ENCODE measurements around the gene M1AP.

M1AP gene

DNA sequence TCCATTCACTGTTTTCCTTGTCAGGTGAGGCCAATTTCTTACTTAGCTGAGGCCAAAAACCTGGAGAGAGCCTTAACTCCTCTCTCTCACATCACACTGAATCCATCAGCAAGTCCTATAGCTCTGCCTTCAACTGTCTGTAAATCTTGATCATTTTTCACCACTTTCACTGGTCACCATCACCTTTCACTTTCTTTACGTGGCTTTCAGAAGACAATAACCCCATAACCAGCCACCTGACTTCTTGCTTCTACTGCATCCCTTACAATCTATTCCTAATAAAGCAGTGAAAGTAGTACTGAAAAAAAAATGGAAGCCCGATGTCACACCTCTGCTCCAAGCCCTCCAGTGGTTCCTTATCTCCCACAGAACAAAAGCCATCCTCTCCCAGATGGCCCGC is 102.1 kb downstream of the M1AP start:
- Histone ChIP-seq H3K9me2 (replicated peaks; ENCODE audit: control insufficient read depth, low read length) (no peaks in the 10 kb centered on the region), H3K9me3 (ENCODE audit: control insufficient read depth, insufficient read depth, low read length) (no peaks in the 10 kb centered on the region), H3K4me3 (ENCODE audit: low read length) (no peak overlapping the region), H3K36me3 (ENCODE audit: control insufficient read depth, low read length) (no peaks in the 10 kb centered on the region), H3K4me1 (ENCODE audit: control insufficient read depth, low read length) (peaks cover 4% of the 10 kb centered on the region; the same call in 1 of the 2 replicates), H3K4me2 (ENCODE audit: low read length) (no peak overlapping the region), H4K20me1 (ENCODE audit: control insufficient read depth, insufficient read depth, low read depth, low read length) (no peaks in the 10 kb centered on the region), H3K79me2 (ENCODE audit: control insufficient read depth, low read length) (no peaks in the 10 kb centered on the region), H3K27ac (ENCODE audit: low read depth, low read length) (no peak overlapping the region), H3F3A (ENCODE audit: control insufficient read depth, insufficient read depth) (no peaks in the 10 kb centered on the region), H3K27me3 (ENCODE audit: control insufficient read depth, low read length) (peaks cover 39% of the 10 kb centered on the region)
- TF ChIP-seq, protein P1, sequence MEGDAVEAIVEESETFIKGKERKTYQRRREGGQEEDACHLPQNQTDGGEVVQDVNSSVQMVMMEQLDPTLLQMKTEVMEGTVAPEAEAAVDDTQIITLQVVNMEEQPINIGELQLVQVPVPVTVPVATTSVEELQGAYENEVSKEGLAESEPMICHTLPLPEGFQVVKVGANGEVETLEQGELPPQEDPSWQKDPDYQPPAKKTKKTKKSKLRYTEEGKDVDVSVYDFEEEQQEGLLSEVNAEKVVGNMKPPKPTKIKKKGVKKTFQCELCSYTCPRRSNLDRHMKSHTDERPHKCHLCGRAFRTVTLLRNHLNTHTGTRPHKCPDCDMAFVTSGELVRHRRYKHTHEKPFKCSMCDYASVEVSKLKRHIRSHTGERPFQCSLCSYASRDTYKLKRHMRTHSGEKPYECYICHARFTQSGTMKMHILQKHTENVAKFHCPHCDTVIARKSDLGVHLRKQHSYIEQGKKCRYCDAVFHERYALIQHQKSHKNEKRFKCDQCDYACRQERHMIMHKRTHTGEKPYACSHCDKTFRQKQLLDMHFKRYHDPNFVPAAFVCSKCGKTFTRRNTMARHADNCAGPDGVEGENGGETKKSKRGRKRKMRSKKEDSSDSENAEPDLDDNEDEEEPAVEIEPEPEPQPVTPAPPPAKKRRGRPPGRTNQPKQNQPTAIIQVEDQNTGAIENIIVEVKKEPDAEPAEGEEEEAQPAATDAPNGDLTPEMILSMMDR (IDR thresholded peaks at IDR 0.05; ENCODE audit: low read depth, low read length, poor library complexity, severe bottlenecking): no peak
- TF ChIP-seq EZH2phosphoT487 (IDR thresholded peaks at IDR 0.05; ENCODE audit: borderline replicate concordance, low read length): no peak

DNA sequence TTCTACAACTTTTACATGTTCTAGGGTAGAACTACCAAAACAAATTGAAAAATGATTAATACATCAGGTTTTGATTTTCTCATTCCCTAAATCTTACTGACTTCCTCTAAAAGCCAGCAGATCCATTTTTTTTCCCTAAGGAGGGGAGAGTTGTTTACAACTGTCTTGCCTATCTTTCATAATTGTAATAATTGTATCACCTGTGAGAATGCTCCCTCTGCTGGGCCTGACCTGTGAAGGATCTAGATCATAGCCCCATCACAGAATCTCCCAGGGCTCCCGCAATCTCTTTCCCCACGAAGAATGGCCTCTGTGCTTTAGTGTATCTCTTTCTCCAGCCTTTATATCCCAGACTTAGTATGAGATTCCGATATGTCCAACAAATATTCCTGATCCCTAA is 103.5 kb downstream of the M1AP start:
- Histone ChIP-seq H3K9me2 (replicated peaks; ENCODE audit: control insufficient read depth, low read length) (no peaks in the 10 kb centered on the region), H3K9me3 (ENCODE audit: control insufficient read depth, insufficient read depth, low read length) (no peaks in the 10 kb centered on the region), H3K27ac (ENCODE audit: low read depth, low read length) (no peak overlapping the region), H3K4me1 (ENCODE audit: control insufficient read depth, low read length) (peaks cover 4% of the 10 kb centered on the region; the same call in 1 of the 2 replicates), H3K27me3 (ENCODE audit: control insufficient read depth, low read length) (peaks cover 31% of the 10 kb centered on the region), H3K4me2 (ENCODE audit: low read length) (no peak overlapping the region), H3F3A (ENCODE audit: control insufficient read depth, insufficient read depth) (no peaks in the 10 kb centered on the region), H3K36me3 (ENCODE audit: control insufficient read depth, low read length) (no peaks in the 10 kb centered on the region), H4K20me1 (ENCODE audit: control insufficient read depth, insufficient read depth, low read depth, low read length) (no peaks in the 10 kb centered on the region), H3K79me2 (ENCODE audit: control insufficient read depth, low read length) (no peaks in the 10 kb centered on the region), H3K4me3 (ENCODE audit: low read length) (no peak overlapping the region)
- TF ChIP-seq, protein P1 (IDR thresholded peaks at IDR 0.05; ENCODE audit: low read depth, low read length, poor library complexity, severe bottlenecking): peak; percentile 46
- no peak for TF ChIP-seq EZH2phosphoT487 (IDR thresholded peaks at IDR 0.05; ENCODE audit: borderline replicate concordance, low read length)

- H3K27ac ChIP-seq (ENCODE audit: low read depth, low read length): no peak overlapping the region
- H3K79me2 ChIP-seq (ENCODE audit: control insufficient read depth, low read length): no peaks in the 10 kb centered on the region
- H3K27me3 ChIP-seq (ENCODE audit: control insufficient read depth, low read length): peaks cover 31% of the 10 kb centered on the region
- TF ChIP-seq, protein P1 (IDR thresholded peaks at IDR 0.05; ENCODE audit: low read depth, low read length, poor library complexity, severe bottlenecking): no peak
- TF ChIP-seq EZH2phosphoT487 (IDR thresholded peaks at IDR 0.05; ENCODE audit: borderline replicate concordance, low read length): no peak
- 0 out of 2 replicates have a peak, but pooled peaks cover 3% of the 10 kb centered on the region for H3K4me1 ChIP-seq (ENCODE audit: control insufficient read depth, low read length)
- H3K4me2 ChIP-seq (ENCODE audit: low read length): no peak overlapping the region
- H3F3A ChIP-seq (ENCODE audit: control insufficient read depth, insufficient read depth): no peaks in the 10 kb centered on the region
- H3K9me2 ChIP-seq (replicated peaks; ENCODE audit: control insufficient read depth, low read length): no peaks in the 10 kb centered on the region
- H3K36me3 ChIP-seq (ENCODE audit: control insufficient read depth, low read length): no peaks in the 10 kb centered on the region
- H3K4me3 ChIP-seq (ENCODE audit: low read length): no peak overlapping the region
- H3K9me3 ChIP-seq (ENCODE audit: control insufficient read depth, insufficient read depth, low read length): no peaks in the 10 kb centered on the region
- H4K20me1 ChIP-seq (ENCODE audit: control insufficient read depth, insufficient read depth, low read depth, low read length): no peaks in the 10 kb centered on the region
These were observed 105.2 kb downstream of the M1AP start for GRCh38 chr2:74542978-74543377.
